GM21526 (cell line): ENCODE data around the gene GRB7.
"Not testable (repeated sequence)": the region's sequence is repeated elsewhere in the genome, so short reads cannot be mapped to it uniquely, and the experiment has no call there.

Experiments
- ATAC-seq: cut with Tn5 transposase; IDR thresholded peaks from one replicate; pipeline ENCODE4 v1.9.1; 2021; ENCODE audit warnings: moderate library complexity; ENCODE audit not compliant: unreplicated experiment, low FRiP score

The GRB7 gene

DNA sequence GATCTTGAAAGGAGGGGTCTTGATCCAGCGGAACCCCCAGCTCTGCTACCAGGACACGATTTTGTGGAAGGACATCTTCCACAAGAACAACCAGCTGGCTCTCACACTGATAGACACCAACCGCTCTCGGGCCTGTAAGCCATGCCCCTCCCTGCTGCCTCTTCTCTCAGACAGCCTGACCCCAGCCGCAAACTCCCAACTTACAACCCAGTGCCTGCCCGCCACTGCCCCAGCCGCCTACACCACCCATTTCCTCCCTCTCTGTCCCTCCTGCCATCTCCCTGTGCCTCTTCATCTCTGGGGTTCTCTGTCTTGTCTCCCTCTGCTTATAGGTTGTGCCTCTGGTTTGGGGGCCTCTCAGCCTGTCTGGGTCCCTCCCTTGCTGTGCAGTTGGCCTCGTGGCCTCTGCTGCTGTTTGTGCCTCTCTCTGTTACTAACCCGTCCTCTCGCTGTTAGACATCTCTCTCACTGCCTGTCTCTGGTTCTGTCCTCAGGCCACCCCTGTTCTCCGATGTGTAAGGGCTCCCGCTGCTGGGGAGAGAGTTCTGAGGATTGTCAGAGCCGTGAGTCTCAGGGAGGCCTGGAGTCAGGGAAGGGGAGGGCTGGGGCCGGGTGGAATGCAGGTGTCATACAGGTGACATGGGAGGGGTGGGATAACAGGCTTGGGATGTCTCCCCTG lies 28.3 kb upstream of the GRB7 start:
- ATAC-seq, result no peak

DNA sequence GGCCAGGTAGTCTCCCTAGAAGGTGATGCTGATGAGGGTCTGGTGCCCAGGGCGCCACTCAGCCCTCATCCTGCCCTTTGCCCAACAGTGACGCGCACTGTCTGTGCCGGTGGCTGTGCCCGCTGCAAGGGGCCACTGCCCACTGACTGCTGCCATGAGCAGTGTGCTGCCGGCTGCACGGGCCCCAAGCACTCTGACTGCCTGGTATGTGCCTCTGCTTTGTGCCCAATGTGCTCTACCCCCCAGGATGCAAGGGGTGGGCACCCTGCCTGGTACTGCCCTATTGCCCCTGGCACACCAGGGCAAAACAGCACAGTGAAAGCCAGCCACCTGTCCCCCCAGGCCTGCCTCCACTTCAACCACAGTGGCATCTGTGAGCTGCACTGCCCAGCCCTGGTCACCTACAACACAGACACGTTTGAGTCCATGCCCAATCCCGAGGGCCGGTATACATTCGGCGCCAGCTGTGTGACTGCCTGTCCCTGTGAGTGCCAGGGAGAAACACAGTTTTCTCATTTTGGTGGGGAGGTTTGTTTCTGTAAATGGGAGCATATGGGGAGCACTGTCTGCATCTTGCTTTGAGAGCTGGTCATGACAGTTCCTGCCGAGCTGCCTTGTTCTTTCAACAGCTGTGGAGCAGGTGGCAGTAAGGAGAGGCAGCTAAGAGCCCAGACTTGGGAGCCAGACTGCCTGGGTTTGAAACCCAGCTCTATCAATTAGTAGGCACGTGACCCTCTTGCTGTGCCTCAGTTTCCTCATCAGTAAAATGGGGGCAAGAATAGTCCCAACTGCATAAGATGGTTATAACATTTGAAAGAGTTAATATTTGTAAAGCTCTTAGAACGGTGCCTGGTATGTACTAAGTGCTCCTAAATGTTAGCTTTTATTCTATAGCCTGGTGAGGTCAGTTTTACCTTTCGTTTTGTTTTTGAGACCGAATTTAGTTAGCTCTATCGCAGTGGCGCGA lies 27.5 kb upstream of the GRB7 start:
- ATAC-seq, result no peak

DNA sequence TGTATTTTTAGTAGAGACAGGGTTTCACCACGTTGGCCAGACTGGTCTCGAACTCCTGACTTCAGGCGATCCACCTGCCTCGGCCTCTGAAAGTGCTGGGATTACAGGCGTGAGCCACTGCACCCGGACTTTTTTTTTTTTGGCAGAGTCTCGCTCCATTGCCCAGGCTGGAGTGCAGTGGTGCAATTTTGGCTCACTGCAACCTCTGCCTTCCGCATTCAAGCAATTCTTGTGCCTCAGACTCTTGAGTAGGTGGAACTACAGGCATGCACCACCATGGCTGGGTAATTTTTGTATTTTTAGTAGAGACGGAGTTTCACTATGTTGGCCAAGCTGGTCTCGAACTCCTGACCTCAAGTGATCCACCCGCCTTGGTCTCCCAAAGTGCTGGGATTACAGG lies 26.7 kb upstream of the GRB7 start:
- not testable (repeated sequence) for ATAC-seq

DNA sequence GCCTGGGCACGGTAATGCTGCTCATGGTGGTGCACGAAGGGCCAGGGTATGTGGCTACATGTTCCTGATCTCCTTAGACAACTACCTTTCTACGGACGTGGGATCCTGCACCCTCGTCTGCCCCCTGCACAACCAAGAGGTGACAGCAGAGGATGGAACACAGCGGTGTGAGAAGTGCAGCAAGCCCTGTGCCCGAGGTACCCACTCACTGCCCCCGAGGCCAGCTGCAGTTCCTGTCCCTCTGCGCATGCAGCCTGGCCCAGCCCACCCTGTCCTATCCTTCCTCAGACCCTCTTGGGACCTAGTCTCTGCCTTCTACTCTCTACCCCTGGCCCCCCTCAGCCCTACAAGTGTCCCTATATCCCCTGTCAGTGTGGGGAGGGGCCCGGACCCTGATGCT lies 25.9 kb upstream of the GRB7 start:
- no peak for ATAC-seq

DNA sequence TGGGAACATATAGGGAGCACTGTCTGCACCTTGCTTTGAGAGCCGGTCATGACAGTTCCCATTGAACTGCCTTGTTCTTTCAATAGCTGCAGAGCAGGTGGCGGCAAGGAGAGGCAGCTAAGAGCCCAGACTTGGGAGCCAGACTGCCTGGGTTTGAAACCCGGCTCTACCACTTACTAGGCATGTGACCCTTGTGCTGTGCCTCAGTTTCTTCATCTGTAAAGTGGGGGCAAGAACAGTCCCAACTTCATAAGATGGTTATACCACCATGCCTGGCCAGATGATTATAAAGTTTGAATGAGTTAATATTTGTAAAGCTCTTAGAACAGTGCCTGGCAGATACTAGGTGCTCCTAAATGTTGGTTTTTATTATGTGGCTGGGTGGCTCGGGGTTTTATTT lies 23.5 kb upstream of the GRB7 start:
- no peak for ATAC-seq

DNA sequence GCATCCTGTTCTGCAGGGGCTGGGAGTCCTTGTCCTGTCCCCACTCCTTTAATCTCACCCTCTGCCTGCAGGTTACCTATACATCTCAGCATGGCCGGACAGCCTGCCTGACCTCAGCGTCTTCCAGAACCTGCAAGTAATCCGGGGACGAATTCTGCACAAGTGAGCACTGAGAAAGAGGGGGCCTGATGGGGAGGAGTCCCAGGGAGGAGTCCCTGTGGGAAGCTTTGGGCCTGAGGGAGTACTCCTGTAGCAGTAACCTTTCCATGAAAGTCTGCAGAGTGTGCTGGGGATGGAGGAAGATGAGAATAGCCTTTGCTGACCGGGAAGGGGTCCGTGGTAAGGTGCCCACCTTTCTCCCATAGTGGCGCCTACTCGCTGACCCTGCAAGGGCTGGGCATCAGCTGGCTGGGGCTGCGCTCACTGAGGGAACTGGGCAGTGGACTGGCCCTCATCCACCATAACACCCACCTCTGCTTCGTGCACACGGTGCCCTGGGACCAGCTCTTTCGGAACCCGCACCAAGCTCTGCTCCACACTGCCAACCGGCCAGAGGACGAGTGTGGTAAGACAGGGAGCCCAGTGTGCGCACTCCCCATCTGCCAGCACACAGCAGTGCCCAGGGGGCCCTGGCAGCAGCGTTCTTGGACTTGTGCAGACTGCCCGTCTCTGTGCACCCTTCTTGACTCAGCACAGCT lies 22.2 kb upstream of the GRB7 start:
- no peak for ATAC-seq

DNA sequence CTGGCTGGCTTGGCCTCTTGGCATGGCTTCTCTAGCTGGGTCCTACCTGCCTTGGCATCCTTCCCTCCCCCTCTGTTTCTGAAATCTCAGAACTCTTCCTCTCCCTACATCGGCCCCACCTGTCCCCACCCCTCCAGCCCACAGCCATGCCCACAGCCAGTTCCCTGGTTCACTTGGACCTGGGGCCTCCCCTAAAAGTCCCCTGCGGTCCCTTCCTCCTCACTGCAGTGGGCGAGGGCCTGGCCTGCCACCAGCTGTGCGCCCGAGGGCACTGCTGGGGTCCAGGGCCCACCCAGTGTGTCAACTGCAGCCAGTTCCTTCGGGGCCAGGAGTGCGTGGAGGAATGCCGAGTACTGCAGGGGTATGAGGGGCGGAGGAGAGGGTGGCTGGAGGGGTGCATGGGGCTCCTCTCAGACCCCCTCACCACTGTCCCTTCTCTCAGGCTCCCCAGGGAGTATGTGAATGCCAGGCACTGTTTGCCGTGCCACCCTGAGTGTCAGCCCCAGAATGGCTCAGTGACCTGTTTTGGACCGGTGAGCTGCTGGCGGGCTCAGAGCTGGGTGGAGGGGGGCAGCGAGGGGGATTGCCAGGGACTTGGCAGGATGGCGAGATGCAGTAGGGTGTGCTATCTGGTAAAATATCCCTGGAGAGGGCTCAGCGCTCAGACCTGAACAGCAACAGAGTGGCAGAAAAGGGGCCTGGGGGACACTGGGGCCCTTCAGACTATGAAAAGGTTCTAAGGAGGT lies 21.5 kb upstream of the GRB7 start:
- ATAC-seq, result no peak

DNA sequence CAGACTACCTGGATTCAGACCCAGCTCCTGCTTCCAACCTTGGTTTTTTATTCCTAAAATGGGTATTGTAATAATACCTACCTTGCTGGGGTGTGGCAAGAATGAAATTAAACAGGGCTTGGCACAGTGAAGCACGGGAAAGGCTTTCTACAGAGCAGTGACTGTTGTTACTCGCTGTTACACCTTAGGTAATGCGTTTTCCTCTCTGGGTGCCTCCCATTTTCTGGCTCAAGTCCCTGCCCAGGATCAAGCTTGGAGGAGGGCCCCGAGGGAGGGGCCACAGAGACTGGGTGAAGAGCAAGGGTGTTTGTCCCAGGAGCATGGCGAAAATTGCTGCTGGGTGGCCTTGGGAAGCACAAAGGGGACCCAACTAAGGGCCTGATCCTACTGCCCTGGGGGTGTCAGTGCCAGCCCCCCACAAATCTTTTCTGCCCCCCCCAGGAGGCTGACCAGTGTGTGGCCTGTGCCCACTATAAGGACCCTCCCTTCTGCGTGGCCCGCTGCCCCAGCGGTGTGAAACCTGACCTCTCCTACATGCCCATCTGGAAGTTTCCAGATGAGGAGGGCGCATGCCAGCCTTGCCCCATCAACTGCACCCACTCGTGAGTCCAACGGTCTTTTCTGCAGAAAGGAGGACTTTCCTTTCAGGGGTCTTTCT lies 20.7 kb upstream of the GRB7 start:
- ATAC-seq, result no peak

DNA sequence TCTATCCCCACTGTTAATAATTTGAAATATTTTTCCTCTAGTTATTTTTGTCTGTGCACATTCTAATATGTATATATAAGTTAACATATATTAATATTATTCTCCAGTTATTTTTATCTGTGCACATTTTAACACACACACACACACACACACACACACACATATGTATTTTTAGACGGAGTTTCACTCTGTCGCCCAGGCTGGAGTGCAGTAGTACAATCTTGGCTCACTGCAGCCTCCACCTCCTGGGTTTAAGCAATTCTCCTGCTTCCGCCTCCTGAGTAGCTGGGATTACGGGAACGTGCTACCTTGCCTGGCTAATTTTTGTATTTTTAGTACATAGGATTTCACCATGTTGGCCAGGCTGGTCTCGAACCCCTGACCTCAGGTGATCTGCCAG lies 20.1 kb upstream of the GRB7 start:
- no peak for ATAC-seq

DNA sequence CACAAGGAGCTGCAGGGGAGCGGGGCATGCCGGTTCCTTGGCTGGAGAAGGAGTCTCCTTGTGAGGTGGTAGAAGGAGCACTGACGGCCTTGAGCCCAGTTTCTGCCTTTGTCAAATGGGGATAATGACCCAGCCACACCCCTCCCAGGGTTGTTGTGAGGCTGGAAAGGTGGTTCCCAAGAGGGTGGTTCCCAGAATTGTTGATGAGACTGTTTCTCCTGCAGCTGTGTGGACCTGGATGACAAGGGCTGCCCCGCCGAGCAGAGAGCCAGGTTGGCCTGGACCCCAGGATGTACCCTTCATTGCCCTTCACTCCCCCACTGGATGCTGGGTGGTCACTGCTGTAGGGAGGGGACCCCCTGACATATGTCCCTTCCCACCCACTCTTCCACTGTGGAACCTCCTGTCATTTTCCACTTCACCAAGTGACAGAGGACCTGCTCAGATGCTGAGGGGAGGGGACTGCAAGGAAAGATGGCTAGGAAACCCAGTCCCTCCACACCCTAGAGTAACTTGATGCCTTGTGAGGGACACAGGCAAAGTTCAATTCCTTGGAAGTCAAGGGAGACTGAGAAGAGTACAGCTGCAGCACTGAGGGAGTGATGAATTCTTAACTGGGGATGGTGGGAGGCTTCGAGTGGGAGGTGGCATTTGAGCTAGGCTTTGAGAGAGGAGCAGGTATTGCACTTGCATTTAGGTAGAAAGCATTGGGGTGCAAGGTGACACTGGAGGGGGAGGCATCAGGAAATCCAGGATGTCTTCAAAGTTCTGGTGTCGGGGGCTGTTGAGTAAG lies 18.0 kb upstream of the GRB7 start:
- no peak for ATAC-seq

DNA sequence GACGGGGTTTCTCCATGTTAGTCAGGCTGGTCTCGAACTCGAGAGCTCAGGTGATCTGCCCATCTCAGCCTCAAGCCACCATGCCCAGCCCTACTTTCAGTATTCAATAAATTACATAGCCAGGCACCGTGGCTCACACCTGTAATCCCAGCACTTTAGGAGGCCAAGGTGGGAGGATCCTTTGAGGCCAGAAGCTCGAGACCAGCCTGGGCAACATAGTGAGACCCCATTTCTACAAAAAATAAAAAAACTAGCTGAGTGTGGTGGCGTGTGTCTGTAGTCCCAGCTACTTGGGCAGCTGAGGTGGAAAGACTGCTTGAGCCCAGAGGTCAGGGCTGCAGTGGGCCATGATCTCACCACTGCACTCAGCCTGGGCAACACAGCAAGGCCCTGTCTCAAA lies 15.6 kb upstream of the GRB7 start:
- no peak for ATAC-seq

DNA sequence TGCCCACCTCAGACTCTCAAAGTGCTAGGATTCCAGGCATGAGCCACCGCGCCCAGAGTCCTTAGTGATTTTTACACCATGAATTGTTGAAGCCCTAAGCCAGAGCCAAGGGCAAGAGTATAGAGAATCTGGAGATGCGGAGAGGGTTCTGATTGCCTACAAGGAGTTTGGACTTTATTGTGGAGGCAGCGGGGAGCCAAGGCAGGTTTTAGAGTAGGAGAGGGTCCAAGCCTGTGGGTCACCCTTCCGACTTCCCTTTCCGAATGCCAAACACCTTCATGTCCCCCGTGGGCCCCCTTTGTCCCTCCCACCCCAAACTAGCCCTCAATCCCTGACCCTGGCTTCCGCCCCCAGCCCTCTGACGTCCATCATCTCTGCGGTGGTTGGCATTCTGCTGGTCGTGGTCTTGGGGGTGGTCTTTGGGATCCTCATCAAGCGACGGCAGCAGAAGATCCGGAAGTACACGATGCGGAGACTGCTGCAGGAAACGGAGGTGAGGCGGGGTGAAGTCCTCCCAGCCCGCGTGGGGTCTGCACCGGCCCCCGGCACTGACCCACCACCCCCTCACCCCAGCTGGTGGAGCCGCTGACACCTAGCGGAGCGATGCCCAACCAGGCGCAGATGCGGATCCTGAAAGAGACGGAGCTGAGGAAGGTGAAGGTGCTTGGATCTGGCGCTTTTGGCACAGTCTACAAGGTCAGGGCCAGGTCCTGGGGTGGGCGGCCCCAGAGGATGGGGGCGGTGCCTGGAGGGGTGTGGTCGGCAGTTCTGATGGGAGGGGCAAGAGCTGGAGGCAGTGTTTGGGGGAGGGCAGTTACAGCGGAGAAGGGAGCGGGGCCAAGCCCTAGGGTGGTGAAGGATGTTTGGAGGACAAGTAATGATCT lies 14.5 kb upstream of the GRB7 start:
- no peak for ATAC-seq

DNA sequence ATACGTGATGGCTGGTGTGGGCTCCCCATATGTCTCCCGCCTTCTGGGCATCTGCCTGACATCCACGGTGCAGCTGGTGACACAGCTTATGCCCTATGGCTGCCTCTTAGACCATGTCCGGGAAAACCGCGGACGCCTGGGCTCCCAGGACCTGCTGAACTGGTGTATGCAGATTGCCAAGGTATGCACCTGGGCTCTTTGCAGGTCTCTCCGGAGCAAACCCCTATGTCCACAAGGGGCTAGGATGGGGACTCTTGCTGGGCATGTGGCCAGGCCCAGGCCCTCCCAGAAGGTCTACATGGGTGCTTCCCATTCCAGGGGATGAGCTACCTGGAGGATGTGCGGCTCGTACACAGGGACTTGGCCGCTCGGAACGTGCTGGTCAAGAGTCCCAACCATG lies 13.0 kb upstream of the GRB7 start:
- ATAC-seq, result no peak

DNA sequence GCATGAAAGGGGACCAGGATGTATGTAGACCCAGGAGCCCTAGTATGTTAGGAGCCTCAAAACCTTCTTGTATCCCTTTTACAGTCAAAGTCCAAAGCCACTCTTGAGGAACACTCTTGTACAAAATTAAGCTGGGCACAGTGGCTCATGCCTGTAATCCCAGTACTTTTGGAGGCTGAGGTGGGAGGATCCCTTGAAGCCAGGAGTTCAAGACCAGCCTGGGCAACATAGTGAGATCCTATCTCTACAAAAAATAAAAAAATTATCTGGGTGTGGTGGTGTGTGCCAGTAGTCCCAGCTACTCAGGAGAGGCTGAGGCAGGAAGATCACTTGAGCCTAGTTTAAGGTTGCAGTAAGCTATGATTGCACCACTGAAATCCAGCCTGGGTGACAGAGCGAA lies 11.8 kb upstream of the GRB7 start:
- ATAC-seq, result not testable (repeated sequence)

DNA sequence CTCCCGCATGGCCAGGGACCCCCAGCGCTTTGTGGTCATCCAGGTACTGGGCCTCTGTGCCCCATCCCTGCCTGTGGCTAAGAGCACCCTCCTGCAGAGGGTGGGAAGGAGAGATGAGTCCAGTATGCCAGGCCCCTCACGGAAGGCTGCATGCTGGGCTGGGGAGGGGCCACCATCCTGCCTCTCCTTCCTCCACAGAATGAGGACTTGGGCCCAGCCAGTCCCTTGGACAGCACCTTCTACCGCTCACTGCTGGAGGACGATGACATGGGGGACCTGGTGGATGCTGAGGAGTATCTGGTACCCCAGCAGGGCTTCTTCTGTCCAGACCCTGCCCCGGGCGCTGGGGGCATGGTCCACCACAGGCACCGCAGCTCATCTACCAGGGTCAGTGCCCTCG lies 11.1 kb upstream of the GRB7 start:
- ATAC-seq, result no peak

DNA sequence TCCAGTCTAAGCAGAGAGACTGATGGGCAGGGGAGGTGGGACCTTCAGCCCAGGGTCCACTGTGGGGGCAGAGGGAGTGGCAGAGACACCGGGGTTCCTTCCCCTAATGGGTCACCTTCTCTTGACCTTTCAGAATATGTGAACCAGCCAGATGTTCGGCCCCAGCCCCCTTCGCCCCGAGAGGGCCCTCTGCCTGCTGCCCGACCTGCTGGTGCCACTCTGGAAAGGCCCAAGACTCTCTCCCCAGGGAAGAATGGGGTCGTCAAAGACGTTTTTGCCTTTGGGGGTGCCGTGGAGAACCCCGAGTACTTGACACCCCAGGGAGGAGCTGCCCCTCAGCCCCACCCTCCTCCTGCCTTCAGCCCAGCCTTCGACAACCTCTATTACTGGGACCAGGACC lies 10.2 kb upstream of the GRB7 start:
- ATAC-seq, result no peak

DNA sequence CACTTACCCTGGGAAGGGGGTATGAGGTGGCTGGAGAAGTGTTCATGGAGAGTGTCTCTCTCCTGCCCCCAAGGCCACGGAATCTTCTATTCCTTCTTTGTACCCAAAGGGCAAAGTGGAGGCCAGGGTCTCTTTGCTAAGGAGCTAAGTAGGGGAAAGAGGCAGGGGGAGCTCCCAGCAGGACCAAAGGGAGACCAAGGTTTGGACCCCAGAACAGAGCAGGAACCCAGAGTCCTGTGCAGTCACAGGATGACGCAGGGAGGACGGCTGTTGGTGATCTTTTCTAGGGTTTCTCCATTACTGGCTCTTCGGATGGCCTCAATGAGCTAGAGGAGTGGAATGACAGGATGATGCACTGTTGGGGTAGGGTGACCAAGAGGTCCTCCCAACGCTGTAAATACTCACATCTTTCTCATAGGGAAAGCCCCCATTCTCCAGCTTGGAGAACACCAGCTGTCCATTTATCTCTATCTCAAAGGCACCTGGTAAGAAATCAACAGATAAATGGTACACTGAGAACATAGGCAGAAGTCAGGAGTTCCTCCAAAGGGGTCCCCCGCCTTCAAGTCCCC lies 8.4 kb upstream of the GRB7 start:
- no peak for ATAC-seq
